HG03139 (cell line): ENCODE data around the gene RBBP5.

Experiments used
- ATAC-seq: cut with Tn5 transposase; IDR thresholded peaks from one replicate; pipeline ENCODE4 v1.9.1; 2021; ENCODE audit not compliant: unreplicated experiment

Gene RBBP5

DNA sequence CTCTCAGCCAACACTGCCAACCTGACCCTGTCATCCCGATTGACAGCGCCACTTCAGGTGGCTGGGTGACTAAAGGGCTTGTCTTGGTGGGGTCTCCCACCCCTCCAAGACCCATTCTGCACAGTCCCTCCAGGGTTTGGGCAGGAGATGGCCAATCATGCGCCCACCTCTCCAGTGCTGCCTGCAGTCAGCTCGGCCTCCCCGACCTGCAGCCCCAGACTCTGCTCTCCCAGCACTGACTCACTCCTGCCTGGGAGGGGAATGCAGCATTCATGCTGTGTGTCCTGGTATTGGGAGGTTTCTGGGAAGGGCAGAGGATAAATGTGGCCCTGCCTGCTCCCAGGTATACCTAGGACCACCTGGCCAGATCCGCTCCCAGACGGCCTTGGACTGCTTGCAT lies 47.3 kb downstream of the RBBP5 start:
- ATAC-seq, result no peak

DNA sequence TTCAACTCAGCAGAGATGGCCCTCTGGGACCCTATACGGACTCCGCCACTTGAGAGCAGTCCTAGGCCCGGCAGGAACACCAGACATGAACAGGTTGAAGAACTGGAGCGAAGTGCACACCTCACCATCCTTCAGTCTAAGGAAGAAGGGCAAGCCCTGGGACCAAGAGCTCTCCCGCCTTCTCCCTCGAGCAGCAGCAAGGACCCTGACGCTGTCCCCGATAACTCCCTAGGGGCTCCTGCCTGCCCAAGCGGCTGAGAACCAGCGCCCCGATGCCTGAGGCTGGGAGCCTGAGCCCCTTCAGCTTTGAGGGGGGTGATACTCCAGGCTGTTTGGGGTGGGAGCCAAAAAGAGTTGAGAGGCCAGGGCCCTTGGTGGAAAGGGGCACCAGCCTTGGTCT lies 47.7 kb downstream of the RBBP5 start:
- no peak for ATAC-seq

DNA sequence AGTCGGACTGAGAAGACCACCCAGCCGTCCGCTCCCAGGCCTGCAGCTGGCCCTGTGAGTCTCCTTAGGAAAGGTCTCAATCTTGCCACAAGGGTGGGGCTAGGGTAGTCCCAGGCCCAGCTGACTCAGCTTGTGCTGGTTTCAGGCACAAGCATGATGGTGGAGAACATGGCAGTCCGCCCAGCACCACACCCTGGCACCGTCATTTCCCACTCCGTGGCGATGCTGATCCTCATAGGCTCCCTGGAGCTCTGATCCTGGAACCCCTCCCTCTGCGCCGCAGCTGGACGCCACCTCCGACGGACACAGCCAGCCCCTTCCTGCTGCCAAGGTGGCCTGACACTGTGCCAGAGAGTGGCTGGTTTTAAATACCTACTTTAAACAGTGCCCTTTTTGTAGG lies 48.3 kb downstream of the RBBP5 start:
- ATAC-seq, result no peak

DNA sequence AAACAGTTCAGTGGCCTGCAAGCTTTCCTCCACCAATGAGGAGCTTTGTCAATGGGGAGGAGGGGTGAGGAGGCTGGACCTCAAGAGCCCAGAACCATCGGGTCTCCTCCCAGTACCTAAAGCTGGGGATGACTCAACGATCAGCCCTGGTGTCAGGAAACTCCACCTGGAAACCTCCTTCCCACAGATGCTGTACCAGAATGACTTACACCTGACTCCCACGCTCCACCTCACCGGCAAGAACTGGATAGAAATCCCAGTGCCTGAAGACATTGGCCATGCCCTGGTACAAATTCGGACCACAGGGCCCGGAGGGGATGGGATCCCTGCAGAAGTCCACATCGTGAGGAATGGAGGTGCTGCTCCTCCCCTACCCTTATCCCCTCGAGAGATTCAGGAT lies 48.9 kb downstream of the RBBP5 start:
- ATAC-seq, result no peak

DNA sequence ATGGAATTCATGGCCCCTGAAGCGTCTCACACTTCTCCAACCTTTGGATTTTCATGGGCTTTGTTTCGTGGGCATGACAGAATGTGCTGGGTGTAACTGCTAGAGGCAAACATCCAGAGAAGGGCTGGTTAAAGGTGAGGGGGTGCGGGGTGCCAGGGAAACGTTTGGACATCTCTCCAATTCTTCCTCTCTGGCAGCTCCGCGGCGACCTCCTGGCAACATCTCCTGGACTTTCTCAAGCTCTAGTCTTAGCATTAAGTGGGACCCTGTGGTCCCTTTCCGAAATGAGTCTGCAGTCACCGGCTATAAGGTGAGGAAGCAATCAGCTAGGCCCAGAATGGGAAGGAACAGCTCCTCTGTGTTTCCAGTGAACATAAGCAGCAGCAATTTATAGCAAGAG lies 49.5 kb downstream of the RBBP5 start:
- ATAC-seq, result no peak

DNA sequence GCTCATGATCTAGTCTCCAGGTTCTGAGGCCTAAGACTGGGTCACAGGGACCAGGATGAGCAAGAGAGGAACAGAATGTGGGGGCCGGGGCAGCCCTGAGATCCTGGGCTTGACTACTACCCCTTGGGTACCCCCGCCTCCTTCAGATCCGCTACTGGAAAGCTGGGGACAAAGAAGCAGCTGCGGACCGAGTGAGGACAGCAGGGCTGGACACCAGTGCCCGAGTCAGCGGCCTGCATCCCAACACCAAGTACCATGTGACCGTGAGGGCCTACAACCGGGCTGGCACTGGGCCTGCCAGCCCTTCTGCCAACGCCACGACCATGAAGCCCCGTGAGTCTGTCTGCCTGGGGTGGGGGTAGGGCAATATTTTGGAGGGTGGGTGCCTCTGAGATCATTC lies 50.0 kb downstream of the RBBP5 start:
- no peak for ATAC-seq

DNA sequence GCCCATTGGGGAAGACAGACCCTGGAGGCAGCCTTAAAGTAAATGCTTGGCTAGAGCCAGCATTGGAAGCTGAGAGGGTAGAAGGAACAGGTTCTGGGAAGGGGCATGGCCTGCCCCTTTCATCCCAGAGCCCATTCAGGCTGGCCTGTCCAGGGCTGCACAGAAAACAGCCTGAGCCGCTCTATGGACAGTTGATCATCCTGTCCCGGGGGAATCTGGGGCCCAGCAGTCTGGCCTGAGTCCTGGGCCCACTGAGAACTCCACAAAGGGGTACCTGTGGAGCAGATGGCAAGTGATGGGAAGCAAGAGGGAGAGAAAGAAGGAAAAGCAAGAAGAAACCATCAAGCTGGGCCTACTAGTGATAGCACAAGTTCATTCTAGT lies 50.8 kb downstream of the RBBP5 start:
- no peak for ATAC-seq

DNA sequence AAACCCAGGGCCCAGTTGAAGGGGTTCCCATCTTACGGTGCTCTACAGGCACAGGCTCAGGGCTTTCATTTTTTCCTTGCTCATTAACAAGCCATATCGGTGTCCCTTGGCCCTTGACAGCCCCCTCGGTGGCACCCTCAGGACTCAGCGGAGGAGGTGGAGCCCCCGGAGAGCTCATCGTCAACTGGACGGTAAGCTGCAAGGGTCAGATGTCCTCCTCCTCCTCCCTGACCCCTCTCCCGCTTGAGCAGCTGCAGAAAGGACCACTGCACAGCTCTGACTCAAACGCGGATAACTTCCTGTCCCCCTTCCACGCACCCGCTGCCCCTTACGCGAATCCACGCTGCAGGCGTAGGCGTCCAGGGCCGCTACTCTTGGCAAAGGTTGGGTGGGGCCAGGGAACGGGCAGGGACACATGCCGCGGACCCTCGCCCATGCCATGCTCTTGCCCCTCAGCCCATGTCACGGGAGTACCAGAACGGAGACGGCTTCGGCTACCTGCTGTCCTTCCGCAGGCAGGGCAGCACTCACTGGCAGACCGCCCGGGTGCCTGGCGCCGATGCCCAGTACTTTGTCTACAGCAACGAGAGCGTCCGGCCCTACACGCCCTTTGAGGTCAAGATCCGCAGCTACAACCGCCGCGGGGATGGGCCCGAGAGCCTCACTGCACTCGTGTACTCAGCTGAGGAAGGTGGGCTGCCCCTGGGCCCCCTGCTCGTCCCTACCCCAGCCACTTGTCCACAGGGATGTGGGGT lies 52.2 kb downstream of the RBBP5 start:
- no peak for ATAC-seq

DNA sequence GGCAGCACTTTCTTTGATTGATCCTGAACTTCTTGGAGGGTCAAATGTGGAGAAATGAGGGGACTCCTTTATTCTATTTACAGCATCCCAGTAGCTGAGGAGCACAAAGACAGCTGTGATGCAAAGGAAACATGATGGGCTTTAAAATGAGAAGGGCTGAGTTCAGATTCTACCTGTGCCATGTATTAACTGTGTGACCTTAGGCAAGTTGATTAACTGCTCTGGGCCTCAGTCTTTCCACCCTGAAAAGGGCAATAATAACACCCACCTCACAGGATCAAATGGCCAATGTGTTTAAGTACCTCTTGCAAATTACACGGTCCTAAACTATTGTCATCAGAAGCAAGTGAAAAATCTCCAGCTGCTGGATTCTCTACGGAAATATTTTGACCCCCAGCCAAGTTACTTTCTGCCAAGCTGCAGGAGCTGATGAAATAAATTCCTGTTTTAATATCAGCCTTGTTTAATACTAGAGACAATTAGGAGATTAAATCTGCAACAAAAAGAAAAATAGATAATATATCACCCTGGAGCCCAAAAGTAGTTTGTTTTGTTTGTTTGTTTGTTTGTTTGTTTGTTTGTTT lies 53.2 kb downstream of the RBBP5 start:
- no peak for ATAC-seq

DNA sequence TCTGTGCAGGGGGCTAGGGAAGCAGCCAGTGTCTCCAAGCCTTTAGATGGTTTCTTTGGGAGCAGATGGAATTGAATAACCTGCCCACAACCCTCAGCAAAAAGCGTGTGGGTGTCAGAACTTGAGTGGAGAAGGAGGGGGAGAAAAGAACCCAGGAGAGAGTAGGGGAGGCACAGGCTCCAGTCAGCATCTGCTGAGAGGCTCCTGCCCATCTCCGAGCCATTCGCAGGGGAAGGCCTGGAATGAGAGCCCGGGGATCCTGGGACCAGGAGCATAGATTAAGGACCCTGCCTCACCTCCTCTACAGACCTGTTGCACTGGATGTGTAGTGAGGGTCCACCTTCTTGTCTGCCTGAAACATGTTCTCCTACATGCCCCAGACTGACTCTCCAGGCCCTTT lies 53.8 kb downstream of the RBBP5 start:
- no peak for ATAC-seq

DNA sequence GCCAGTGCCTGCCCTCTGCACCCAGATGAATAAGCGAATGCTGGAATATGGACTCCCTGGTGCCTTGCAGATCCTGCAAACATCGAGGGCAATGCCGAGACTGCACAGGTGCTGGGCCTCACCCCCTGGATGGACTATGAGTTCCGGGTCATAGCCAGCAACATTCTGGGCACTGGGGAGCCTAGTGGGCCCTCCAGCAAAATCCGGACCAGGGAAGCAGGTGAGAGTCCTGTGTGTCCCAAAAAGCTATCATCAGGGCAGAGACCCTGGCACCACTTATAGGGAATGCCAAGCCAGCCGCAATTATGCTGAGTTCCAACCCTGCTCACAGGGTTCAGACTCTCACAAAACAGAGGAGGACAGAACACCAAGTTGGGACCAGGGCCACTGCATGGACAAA lies 54.7 kb downstream of the RBBP5 start:
- no peak for ATAC-seq

DNA sequence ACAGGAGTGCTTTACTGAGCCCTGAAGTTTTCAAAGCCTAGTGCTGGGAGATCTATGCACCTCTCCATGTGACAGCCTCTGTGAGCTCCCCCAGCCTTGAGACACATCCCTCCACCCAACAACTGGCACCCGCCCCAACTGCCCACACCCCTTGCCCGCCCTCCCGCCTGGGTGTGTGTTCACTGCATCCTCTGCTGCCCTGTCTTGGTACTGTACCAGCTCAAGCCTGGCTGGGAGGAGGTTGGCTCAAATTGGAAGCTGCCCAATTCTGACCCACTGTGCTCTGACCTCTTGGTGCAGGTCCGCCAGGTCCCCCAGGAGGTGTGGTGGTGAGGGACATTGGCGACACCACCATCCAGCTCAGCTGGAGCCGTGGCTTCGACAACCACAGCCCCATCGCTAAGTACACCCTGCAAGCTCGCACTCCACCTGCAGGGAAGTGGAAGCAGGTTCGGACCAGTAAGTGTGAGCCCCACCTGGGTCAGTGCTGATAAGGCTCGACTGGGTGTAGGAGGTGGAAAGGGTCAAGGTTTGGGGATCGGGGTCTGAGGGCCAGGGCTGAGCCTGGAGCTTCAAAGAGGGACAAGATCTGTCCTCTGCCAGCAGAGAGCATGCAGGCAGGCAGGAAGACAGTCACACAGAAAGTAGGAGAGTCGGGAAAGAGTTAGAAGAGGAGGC lies 55.5 kb downstream of the RBBP5 start:
- no peak for ATAC-seq

DNA sequence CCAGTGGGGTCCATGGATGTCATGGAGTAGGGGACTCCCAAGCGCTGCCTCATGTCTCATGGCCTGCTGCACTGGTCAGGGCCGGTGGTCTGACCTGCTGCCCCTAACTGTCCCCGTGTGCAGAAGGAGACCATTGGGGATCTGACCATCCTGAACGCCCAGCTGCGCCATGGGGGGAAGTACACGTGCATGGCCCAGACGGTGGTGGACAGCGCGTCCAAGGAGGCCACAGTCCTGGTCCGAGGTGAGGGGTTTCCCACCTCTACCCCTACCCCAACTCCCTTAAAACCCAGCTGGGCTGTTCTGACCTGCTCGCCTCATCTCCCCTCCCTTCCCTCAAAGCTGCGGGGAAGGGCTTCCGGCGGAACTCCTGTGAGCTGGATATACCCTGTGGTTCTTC lies 56.1 kb downstream of the RBBP5 start:
- ATAC-seq, result no peak

DNA sequence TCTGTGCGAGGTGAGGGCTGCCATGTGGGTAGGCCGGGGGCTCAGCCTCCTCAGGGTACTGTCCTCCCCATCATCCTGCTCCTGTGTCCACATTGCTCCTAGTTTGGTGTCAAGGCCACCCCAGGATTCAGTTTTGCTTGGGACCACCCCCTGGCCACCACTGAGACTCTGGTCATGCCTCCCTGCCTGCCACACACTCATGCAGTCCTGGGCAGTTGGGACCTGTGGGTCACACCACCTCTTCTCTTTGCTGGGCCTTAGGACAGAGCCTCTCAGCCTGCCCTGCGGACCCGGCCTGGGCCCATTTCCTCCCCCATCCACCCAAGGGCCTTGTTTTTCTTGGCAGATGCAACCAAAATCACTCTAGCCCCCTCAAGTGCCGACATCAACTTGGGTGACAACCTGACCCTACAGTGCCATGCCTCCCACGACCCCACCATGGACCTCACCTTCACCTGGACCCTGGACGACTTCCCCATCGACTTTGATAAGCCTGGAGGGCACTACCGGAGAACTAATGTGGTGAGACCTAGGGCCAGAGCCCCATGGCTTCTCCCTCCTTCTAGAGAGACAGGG lies 56.9 kb downstream of the RBBP5 start:
- no peak for ATAC-seq

DNA sequence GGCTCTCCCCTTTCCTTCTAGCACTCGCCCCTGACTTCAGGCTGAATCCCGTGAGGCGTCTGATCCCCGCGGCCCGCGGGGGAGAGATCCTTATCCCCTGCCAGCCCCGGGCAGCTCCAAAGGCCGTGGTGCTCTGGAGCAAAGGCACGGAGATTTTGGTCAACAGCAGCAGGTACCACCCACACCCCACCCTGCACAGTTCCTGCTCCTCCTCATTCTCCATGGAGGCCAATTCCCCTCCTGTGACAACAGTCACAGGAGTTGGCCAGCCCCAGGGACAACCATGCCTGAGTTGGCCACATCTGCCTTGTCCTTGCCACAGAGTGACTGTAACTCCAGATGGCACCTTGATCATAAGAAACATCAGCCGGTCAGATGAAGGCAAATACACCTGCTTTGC lies 57.5 kb downstream of the RBBP5 start:
- ATAC-seq, result no peak

DNA sequence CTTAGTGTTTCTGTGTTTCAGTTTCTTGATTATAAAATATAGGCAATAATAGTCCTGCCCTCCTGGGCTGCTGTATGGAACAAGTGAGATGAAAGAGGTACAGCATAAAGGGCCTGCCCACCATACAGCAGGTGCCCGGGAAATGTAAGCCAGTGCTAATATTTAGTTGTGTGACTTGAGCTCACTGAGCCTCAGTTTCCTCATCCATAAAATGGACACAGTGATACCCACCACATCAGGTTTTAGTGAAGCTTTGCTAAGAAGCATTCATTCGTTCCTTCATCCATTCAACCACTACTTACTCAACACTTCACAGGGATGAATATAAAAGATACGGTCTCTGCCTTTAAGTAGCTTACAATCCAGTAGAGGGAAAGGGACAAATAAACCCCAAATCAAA lies 58.9 kb downstream of the RBBP5 start:
- no peak for ATAC-seq

DNA sequence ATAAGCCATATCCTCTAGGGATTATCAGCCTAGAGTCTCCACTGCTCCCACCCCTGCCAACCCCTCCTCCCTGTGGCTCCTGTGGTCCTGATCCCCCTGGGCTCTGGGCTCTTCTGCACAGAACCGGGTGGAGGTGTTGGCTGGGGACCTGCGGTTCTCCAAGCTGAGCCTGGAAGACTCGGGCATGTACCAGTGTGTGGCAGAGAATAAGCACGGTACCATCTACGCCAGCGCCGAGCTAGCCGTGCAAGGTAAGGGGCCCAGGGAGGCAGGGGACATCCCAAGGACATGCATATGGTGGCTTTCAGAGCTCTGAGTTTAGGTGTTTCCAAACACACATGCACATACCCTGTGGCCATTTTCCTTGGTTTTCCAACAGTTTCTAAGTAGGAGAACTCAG lies 59.5 kb downstream of the RBBP5 start:
- ATAC-seq, result no peak

DNA sequence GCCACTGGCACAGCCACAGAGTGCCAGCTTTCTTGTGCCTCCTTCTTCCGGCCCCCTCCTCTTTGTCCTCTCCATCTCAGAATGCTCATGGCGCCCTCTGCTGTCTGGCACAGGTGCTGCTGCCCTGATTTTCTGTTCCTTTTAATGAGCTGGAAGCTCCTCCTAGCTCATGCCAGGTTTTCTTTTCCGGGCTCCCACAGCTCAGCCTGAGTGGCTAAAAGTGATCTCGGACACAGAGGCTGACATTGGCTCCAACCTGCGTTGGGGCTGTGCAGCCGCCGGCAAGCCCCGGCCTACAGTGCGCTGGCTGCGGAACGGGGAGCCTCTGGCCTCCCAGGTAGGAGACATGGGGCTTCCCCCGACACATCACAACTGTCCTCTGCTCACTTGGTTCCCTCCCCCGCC lies 60.1 kb downstream of the RBBP5 start:
- ATAC-seq, result no peak

DNA sequence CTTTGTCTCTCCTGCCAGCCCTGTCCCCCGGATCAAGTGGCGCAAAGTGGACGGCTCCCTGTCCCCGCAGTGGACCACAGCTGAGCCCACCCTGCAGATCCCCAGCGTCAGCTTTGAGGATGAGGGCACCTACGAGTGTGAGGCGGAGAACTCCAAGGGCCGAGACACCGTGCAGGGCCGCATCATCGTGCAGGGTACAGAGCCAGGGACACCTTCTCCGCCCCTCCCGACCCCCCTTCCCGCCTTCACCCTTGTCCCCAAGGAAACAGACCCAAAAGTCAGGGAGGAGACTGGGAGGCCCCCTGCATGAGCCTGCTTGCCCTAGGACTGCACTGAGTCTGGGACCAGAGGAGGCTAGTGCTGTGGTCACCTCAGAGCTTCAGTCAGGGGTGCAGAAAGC lies 60.6 kb downstream of the RBBP5 start:
- ATAC-seq, result no peak

DNA sequence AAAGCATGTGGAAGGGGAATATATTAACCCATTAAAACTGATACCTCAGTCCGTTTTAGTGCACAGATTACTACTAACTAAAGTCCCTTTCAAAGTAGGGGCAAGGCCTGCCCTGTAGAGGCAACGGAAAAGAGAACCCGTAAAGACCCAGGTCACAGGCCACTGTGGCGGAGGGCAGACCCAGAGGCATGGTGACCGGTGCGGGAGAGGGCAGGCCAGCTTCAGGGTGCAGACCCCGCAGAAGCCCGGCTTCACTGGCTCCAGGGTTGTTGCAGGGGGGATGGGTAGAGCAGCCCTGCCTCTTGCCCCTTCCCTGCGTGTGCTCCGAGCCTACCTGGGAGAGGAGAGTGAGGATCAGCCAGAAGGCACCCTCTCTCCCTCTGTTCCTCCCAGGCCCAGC lies 61.0 kb downstream of the RBBP5 start:
- ATAC-seq, result no peak

DNA sequence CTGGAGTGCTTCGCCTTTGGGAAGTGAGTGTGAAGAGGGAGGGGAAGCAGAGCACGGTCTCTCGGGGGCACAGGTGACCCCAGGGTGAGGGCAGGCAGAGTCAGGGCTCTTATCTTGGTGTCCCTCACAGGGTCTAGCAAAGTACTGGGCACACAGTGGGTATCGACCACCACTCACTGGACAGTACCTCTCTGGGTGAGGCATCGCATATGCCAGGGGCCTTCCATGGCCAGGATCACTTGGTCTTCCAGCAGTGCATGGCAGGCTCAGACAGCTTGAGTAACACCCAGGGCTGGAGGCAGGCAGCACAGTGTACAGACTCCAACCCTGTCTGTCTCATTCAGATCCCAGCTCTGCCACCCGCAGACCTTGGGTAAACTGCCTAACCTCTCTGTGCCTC lies 62.1 kb downstream of the RBBP5 start:
- ATAC-seq, result no peak

DNA sequence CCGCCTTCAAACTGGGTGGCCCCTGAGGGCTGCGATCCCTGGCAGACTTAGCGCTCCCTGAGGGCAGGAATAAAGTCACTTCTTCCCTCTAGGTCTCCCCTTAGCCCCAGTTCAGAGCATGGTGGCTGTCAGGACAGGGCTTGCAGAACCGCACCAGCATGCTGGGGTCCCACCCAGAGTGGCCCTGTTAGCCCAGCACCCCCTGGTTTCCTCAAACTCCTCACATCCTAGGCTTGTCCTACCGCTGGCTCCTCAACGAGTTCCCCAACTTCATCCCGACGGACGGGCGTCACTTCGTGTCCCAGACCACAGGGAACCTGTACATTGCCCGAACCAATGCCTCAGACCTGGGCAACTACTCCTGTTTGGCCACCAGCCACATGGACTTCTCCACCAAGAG lies 62.9 kb downstream of the RBBP5 start:
- no peak for ATAC-seq
